Measurements from ENCODE around the gene NDRG4. TPM values are rescaled to one million over a fixed set of nuclear protein-coding genes. Genes with fewer than 3 reads are reported as not detected.

Gene NDRG4
- polyA plus RNA-seq, 1 of the 3 experiments (the other 2 are of a cell fraction): 52.0 TPM

GRCh38 chr16:58481226-58481869 lies 18.6 kb upstream of the NDRG4 start:
- H3K27me3 ChIP-seq (ENCODE audit: insufficient read depth): no peaks in the 10 kb centered on the region
- no peaks in the 10 kb centered on the region for H4K20me1 ChIP-seq (ENCODE audit: insufficient read depth)
- no peak for DNase-seq
- POLR2A ChIA-PET: no interaction called here
- H3K79me2 ChIP-seq (ENCODE audit: insufficient read depth): no peaks in the 10 kb centered on the region
- no peak overlapping the region for H3K4me3 ChIP-seq (ENCODE audit: low read depth in 2 of 2, low read length in 1 of 2)
- peaks cover 3% of the 10 kb centered on the region for H3F3A ChIP-seq (replicated peaks; ENCODE audit: insufficient read depth)
- no peak overlapping the region for H3K27ac ChIP-seq (ENCODE audit: low read depth in 2 of 2, low read length in 1 of 2)
- H3K9me2 ChIP-seq: no peaks in the 10 kb centered on the region
- no peak overlapping the region for H2AFZ ChIP-seq (ENCODE audit: low read depth)
- no peak overlapping the region for H3K4me2 ChIP-seq
- H3K9me3 ChIP-seq: no peaks in the 10 kb centered on the region
- no peak overlapping the region for H3K9ac ChIP-seq
- 97% methylated on average over 7 of the region's 11 CpGs for WGBS (ENCODE audit: low lambda C conversion rate)
- TF ChIP-seq FOXM1 (IDR thresholded peaks at IDR 0.05; ENCODE audit: low read depth) (no peak), FOXJ3 (CRISPR knock-in tag; IDR thresholded peaks at IDR 0.05) (no peak), NFIC (IDR thresholded peaks at IDR 0.05; ENCODE audit: borderline replicate concordance) (no peak), YY1 (IDR thresholded peaks at IDR 0.05; ENCODE audit: low read depth) (no peak), RFX5 (IDR thresholded peaks at IDR 0.05; ENCODE audit: low read length) (no peak), FOSL2 (IDR thresholded peaks at IDR 0.05; ENCODE audit: borderline replicate concordance, low read depth) (no peak), TEAD4 (IDR thresholded peaks at IDR 0.05; ENCODE audit: borderline replicate concordance, insufficient read depth) (no peak), RAD21 (IDR thresholded peaks at IDR 0.05; ENCODE audit: low read length) (no peak), SIN3A (IDR thresholded peaks at IDR 0.05; ENCODE audit: borderline replicate concordance, low read depth, low read length) (no peak), RCOR1 (IDR thresholded peaks at IDR 0.05; ENCODE audit: low read length) (no peak), TAF1 (IDR thresholded peaks at IDR 0.05; ENCODE audit: borderline replicate concordance, low read depth, low read length) (no peak), TCF12 (IDR thresholded peaks at IDR 0.05) (no peak), PBX3 (IDR thresholded peaks at IDR 0.05) (no peak)
- TF ChIP-seq, protein P1, sequence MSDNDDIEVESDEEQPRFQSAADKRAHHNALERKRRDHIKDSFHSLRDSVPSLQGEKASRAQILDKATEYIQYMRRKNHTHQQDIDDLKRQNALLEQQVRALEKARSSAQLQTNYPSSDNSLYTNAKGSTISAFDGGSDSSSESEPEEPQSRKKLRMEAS (IDR thresholded peaks at IDR 0.05; ENCODE audit: low read depth): no peak
- CTCF ChIA-PET: interaction anchor here (1.7 kb wide), 1 partner anchor 145 kb away, joined by 6 read pairs; no protein-coding TSS in a partner anchor
- no peaks in the 10 kb centered on the region for H3K36me3 ChIP-seq (replicated peaks in 1 of 2; ENCODE audit: control insufficient read depth in 1 of 2, insufficient read depth in 2 of 2, low read length in 1 of 2)
- H3K4me1 ChIP-seq (ENCODE audit: control insufficient read depth in 1 of 2, insufficient read depth in 2 of 2, low read depth in 1 of 2, low read length in 1 of 2): peaks cover 0 to 5% of the 10 kb centered on the region in 2 experiments; a peak in 1 of 4 replicates

DNA sequence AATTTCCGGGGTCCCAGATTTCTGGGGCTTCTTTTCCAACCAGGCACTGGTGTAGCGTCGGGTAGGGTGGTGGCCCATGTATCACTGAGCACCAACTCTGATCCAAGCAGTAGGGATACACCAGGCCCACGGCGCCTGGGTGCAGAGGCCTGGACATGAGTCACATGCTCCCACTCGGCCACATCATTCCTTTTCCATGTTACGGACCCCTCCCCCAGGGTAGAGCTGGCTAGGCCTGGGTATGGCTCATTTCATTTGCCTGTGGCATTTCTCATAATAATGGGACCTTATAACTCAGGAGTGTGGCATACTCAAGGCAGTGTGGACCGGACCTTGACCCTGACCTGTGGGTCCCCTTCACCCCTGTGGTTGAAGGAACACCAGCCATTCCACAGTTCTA lies 18.0 kb upstream of the NDRG4 start:
- Histone ChIP-seq H2AFZ (ENCODE audit: low read depth) (no peak overlapping the region), H3K4me1 (ENCODE audit: control insufficient read depth in 1 of 2, insufficient read depth in 2 of 2, low read depth in 1 of 2, low read length in 1 of 2) (peaks cover 0 to 5% of the 10 kb centered on the region in 2 experiments; a peak in 1 of 4 replicates), H3K79me2 (ENCODE audit: insufficient read depth) (no peaks in the 10 kb centered on the region), H3K36me3 (replicated peaks in 1 of 2; ENCODE audit: control insufficient read depth in 1 of 2, insufficient read depth in 2 of 2, low read length in 1 of 2) (no peaks in the 10 kb centered on the region), H4K20me1 (ENCODE audit: insufficient read depth) (no peaks in the 10 kb centered on the region), H3K4me2 (no peak overlapping the region), H3K27me3 (ENCODE audit: insufficient read depth) (no peaks in the 10 kb centered on the region), H3K4me3 (ENCODE audit: low read depth in 2 of 2, low read length in 1 of 2) (no peak overlapping the region), H3K9ac (no peak overlapping the region), H3K27ac (ENCODE audit: low read depth in 2 of 2, low read length in 1 of 2) (no peak overlapping the region), H3F3A (replicated peaks; ENCODE audit: insufficient read depth) (no peaks in the 10 kb centered on the region), H3K9me2 (no peaks in the 10 kb centered on the region), H3K9me3 (no peaks in the 10 kb centered on the region)
- no peak for DNase-seq
- WGBS (ENCODE audit: low lambda C conversion rate): 61% methylated on average over 4 of the region's 8 CpGs
- TF ChIP-seq GABPA (IDR thresholded peaks at IDR 0.05; ENCODE audit: low read depth): no peak
- TF ChIP-seq TEAD4 (IDR thresholded peaks at IDR 0.05; ENCODE audit: borderline replicate concordance, insufficient read depth): no peak
- TF ChIP-seq CHD2 (IDR thresholded peaks at IDR 0.05; ENCODE audit: low read length, partially characterized antibody): no peak
- ChIA-PET CTCF (interaction anchor here (1.7 kb wide), 1 partner anchor 145 kb away, joined by 6 read pairs; no protein-coding TSS in a partner anchor), POLR2A (no interaction called here)

Measured in SK-N-SH (cell line).